Measurements from ENCODE around the gene CHST9. TPM values are rescaled to one million over a fixed set of nuclear protein-coding genes. Genes with fewer than 3 reads are reported as not detected.

CHST9 gene
- total RNA-seq, 1 donor from 2014 or later, result 0.03 TPM

DNA sequence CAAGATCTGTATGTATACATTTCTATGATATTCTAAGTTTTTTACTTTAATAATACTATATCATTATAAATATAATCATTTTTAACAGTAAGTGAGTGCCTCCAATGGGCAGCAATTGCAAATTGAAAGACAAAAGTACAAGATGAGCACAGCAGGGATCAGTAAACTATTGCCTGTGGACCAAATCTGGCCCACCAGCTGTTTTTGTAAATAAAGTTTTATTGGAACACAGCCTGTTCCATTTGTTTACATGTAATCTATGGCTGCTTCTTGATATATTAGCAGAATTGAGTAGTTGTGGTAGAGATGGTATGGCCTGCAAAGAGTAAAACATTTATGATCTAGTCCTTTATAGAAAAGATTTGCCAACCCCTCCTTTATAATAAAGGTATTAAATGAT is 43.2 kb downstream of the CHST9 start:
- TF ChIP-seq, protein P1, sequence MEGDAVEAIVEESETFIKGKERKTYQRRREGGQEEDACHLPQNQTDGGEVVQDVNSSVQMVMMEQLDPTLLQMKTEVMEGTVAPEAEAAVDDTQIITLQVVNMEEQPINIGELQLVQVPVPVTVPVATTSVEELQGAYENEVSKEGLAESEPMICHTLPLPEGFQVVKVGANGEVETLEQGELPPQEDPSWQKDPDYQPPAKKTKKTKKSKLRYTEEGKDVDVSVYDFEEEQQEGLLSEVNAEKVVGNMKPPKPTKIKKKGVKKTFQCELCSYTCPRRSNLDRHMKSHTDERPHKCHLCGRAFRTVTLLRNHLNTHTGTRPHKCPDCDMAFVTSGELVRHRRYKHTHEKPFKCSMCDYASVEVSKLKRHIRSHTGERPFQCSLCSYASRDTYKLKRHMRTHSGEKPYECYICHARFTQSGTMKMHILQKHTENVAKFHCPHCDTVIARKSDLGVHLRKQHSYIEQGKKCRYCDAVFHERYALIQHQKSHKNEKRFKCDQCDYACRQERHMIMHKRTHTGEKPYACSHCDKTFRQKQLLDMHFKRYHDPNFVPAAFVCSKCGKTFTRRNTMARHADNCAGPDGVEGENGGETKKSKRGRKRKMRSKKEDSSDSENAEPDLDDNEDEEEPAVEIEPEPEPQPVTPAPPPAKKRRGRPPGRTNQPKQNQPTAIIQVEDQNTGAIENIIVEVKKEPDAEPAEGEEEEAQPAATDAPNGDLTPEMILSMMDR (IDR thresholded peaks at IDR 0.05), result no peak
- Histone ChIP-seq H3K27me3 (no peaks in the 10 kb centered on the region), H3K9me3 (no peaks in the 10 kb centered on the region), H3K4me3 (no peak overlapping the region), H3K27ac (no peak overlapping the region), H3K4me1 (no peaks in the 10 kb centered on the region), H3K36me3 (no peaks in the 10 kb centered on the region)
- no peak for DNase-seq
- intact Hi-C loops (cut with DNase I), result no loop called here
- ATAC-seq, result no peak

DNA sequence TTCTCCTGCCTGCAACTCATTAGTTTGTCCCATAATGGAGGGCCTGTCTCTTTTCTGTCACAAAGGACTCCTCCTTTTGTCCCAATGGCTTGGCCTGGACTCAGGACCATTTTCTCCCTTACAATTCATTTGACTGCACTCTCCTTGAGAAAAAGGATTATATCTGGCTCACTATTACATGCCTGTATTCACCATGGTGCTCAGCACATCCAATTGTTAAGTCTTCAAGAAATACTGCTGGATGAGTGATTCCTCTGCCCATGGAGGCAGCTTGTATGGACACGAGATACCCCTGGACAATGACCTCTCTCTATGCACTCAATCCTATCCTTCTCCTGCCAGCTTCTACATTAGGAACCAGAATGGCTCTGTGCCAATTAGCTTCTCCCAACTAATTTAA is 47.0 kb downstream of the CHST9 start:
- Histone ChIP-seq H3K4me1 (no peaks in the 10 kb centered on the region), H3K27me3 (no peaks in the 10 kb centered on the region), H3K27ac (no peak overlapping the region), H3K4me3 (no peak overlapping the region), H3K36me3 (no peaks in the 10 kb centered on the region), H3K9me3 (no peaks in the 10 kb centered on the region)
- TF ChIP-seq, protein P1 (IDR thresholded peaks at IDR 0.05), result no peak
- DNase-seq, result no peak
- ATAC-seq, result no peak
- intact Hi-C loops (cut with DNase I), result no loop called here

DNA sequence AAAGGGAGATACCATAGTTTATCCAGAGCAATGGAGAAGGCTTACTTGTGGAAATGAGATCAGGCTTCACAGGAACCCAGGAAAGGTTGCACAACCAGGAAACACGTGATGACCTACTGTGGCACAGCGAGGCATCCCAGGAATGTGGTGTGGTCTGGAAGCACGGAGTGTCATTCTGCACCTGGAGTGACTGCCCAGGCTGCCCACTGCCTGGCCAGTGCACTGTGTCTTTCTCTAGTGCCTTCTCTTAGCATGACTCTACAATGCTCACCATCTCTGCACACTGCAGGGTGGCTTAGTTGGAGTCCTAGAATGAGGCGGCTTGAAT is 48.9 kb downstream of the CHST9 start:
- H3K4me1 ChIP-seq, result no peaks in the 10 kb centered on the region
- H3K4me3 ChIP-seq, result no peak overlapping the region
- intact Hi-C loops (cut with DNase I), result no loop called here
- no peak overlapping the region for H3K27ac ChIP-seq
- DNase-seq (no peak), ATAC-seq (peak; percentile 96)
- no peaks in the 10 kb centered on the region for H3K27me3 ChIP-seq
- no peaks in the 10 kb centered on the region for H3K36me3 ChIP-seq
- TF ChIP-seq, protein P1 (IDR thresholded peaks at IDR 0.05), result no peak
- no peaks in the 10 kb centered on the region for H3K9me3 ChIP-seq

DNA sequence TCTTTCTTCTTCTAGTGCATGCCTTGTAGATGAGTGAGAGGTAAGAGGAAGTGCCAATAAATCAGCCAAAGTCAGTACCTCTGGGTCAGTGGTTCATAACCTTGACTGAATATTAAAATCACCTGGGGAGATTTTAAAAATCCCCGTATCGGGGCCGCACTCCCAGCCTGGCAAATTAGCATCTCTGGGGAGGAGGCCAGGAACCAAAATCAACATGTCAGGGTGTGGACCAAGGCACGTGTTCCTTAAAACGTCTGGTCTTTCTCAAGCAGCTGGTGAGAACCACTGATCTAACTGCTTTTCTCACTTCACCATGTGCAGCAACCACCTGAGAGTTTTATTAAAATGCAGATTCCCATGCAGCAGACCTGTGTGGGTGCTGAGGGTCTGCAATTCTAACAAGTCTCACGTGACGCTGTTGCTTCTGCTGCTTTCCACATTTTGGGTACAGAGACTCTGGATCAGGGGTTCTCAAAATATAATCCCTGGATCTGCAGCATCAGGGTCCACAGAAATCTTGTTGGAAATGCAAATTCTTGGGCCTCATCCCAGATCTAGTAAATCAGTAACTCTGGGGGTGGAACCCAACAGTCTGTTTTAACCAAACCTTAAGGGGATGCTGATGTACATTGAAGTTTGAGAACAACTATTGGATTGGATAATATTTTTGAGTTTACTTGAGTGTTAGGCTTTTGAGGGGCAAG is 49.5 kb downstream of the CHST9 start:
- Histone ChIP-seq H3K9me3 (no peaks in the 10 kb centered on the region), H3K27me3 (no peaks in the 10 kb centered on the region), H3K4me3 (no peak overlapping the region), H3K4me1 (no peaks in the 10 kb centered on the region), H3K36me3 (no peaks in the 10 kb centered on the region), H3K27ac (no peak overlapping the region)
- ATAC-seq, result no peak
- no peak for DNase-seq
- intact Hi-C loops (cut with DNase I), result no loop called here
- TF ChIP-seq, protein P1 (IDR thresholded peaks at IDR 0.05), result no peak

DNA sequence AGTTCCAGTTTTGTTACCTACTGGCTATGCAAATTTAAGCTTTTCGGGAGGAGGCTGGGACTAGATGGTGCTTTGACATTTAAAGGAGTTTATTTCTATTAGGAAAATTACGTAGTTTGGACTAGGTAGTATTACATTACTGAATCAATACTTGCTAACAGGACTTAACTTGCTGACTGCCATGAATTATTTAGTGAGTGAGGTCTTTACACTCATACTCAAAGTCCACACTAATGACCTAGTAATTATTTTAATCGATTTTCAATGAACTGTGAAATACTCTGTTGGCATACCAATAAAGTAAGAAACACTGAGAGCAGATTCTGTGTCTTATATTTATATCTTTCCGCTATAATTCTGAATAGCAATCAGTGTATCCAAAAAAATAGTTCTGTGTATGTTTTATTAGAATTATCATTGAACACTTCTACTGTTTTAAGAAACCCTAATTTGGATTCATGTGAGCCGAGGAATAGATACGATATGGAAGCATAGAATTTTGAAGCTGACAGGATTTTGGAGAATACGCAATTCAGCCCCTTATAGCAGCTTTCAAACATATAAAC is 55.0 kb downstream of the CHST9 start:
- ATAC-seq, result no peak
- DNase-seq, result no peak

More for the DNA sequence above, 55.0 kb downstream of the CHST9 start:
- no peak overlapping the region for H3K27ac ChIP-seq
- intact Hi-C loops (cut with DNase I), result no loop called here
- H3K9me3 ChIP-seq, result no peaks in the 10 kb centered on the region
- no peak overlapping the region for H3K4me3 ChIP-seq
- TF ChIP-seq, protein P1 (IDR thresholded peaks at IDR 0.05), result no peak
- no peaks in the 10 kb centered on the region for H3K36me3 ChIP-seq
- H3K27me3 ChIP-seq, result no peaks in the 10 kb centered on the region
- no peaks in the 10 kb centered on the region for H3K4me1 ChIP-seq
